NT2/D1 (cell line): Measurements from ENCODE around the gene AIF1L.

ENCODE experiments used
- SUZ12 ChIP-seq: IDR thresholded peaks from 2 replicates; pipeline ENCODE4 v1.6.1; 2011; ENCODE audit not compliant: insufficient read length, insufficient read depth; ENCODE audit errors: extremely low read depth
- YY1 ChIP-seq: IDR thresholded peaks from 2 replicates; pipeline ENCODE4 v1.6.1; 2011; ENCODE audit not compliant: insufficient read length, insufficient read depth
- ZNF274 ChIP-seq: IDR thresholded peaks from 2 replicates; pipeline ENCODE4 v1.6.1; 2011; ENCODE audit warnings: mild to moderate bottlenecking, low read depth, low read length

DNA sequence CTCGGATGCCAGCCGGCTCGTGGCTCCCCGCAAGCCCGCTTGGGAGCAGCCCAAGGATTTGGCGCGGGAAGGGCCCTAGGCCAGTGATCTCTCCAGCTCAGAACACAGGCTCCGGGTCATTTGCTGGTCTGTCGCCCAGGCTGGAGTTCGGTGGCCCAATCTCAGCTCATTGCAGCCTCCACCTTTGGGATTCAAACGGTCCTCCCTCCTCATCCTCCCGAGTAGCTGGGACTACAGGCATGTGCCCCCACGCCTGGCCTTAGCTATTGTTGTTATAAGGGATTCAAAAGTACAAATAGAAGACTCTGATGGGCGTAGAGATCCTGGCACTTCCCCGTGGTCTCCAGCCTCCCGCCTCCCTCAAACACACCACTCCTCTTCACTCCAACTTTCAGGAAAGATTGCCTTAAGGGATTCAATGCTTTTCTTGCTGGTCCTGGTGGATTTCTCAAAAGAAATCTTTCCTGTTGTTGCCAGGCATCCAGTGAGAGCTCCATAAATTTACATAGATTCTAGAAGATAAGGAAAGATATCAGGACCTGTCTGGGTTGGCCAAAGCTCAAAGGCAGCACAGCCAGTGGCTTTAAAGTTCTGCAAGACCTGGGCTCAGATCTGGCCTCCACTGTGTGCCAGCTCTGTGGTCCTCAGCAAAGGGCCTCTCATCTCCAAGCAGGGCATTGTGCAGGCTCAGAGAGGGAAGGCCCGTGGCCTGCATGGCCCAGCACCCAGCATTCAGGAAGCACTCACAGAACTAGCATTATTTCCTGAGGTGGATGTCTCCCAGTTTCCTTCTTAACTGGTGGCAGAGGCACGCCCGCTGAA, 1.0 kb downstream of the AIF1L start:
- TF ChIP-seq YY1 (no peak), ZNF274 (no peak), SUZ12 (no peak)
